ENCODE data around the gene S100A7.

The S100A7 gene

GRCh38 chr1:153475282-153475681 is 14.8 kb upstream of the S100A7 start:
- no peak overlapping the region for H2AFZ ChIP-seq (ENCODE audit: low read depth, low read length, severe bottlenecking)
- TF ChIP-seq CTCF (IDR thresholded peaks at IDR 0.05; ENCODE audit: insufficient read depth, low read length, poor library complexity, severe bottlenecking): no peak
- no peak for TF ChIP-seq EZH2phosphoT487 (conservative IDR thresholded peaks at IDR 0.05; ENCODE audit: low read length)
- H3K9me3 ChIP-seq (ENCODE audit: insufficient read depth, low read length): 0 out of 2 replicates have a peak, but pooled peaks cover 9% of the 10 kb centered on the region
- H3K9me2 ChIP-seq (replicated peaks; ENCODE audit: insufficient read depth, low read length): no peaks in the 10 kb centered on the region
- no peaks in the 10 kb centered on the region for H3K36me3 ChIP-seq (ENCODE audit: low read length)
- H4K20me1 ChIP-seq (ENCODE audit: low read depth, low read length): no peaks in the 10 kb centered on the region
- no peak overlapping the region for H3K4me2 ChIP-seq (ENCODE audit: low read depth, low read length, poor library complexity, severe bottlenecking)
- no peaks in the 10 kb centered on the region for H3F3A ChIP-seq (ENCODE audit: insufficient read depth)
- no peaks in the 10 kb centered on the region for H3K27me3 ChIP-seq (ENCODE audit: low read length)
- H3K4me3 ChIP-seq (ENCODE audit: insufficient read depth, low read length, poor library complexity, severe bottlenecking): no peak overlapping the region
- H3K9ac ChIP-seq (ENCODE audit: low read length): no peak overlapping the region
- H3K79me2 ChIP-seq (ENCODE audit: insufficient read depth, low read length): no peaks in the 10 kb centered on the region
- H3K27ac ChIP-seq (ENCODE audit: low read depth, low read length): no peak overlapping the region

- Histone ChIP-seq H3K4me2 (ENCODE audit: low read depth, low read length, poor library complexity, severe bottlenecking) (no peak overlapping the region), H3K79me2 (ENCODE audit: insufficient read depth, low read length) (no peaks in the 10 kb centered on the region), H3F3A (ENCODE audit: insufficient read depth) (no peaks in the 10 kb centered on the region), H3K9ac (ENCODE audit: low read length) (no peak overlapping the region), H3K27me3 (ENCODE audit: low read length) (no peaks in the 10 kb centered on the region), H3K9me2 (replicated peaks; ENCODE audit: insufficient read depth, low read length) (no peaks in the 10 kb centered on the region), H2AFZ (ENCODE audit: low read depth, low read length, severe bottlenecking) (no peak overlapping the region), H3K27ac (ENCODE audit: low read depth, low read length) (no peak overlapping the region), H4K20me1 (ENCODE audit: low read depth, low read length) (no peaks in the 10 kb centered on the region), H3K9me3 (ENCODE audit: insufficient read depth, low read length) (0 out of 2 replicates have a peak, but pooled peaks cover 9% of the 10 kb centered on the region), H3K36me3 (ENCODE audit: low read length) (no peaks in the 10 kb centered on the region), H3K4me3 (ENCODE audit: insufficient read depth, low read length, poor library complexity, severe bottlenecking) (no peak overlapping the region)
- TF ChIP-seq EZH2phosphoT487 (conservative IDR thresholded peaks at IDR 0.05; ENCODE audit: low read length) (no peak), CTCF (IDR thresholded peaks at IDR 0.05; ENCODE audit: insufficient read depth, low read length, poor library complexity, severe bottlenecking) (no peak)
These were observed 13.9 kb upstream of the S100A7 start for GRCh38 chr1:153474347-153474746.

- Histone ChIP-seq H3K27me3 (ENCODE audit: low read length) (no peaks in the 10 kb centered on the region), H3K27ac (ENCODE audit: low read depth, low read length) (no peak overlapping the region), H3F3A (ENCODE audit: insufficient read depth) (no peaks in the 10 kb centered on the region), H2AFZ (ENCODE audit: low read depth, low read length, severe bottlenecking) (no peak overlapping the region), H3K79me2 (ENCODE audit: insufficient read depth, low read length) (no peaks in the 10 kb centered on the region), H3K9ac (ENCODE audit: low read length) (no peak overlapping the region), H3K9me3 (ENCODE audit: insufficient read depth, low read length) (0 out of 2 replicates have a peak, but pooled peaks cover 9% of the 10 kb centered on the region), H4K20me1 (ENCODE audit: low read depth, low read length) (no peaks in the 10 kb centered on the region), H3K9me2 (replicated peaks; ENCODE audit: insufficient read depth, low read length) (no peaks in the 10 kb centered on the region), H3K36me3 (ENCODE audit: low read length) (no peaks in the 10 kb centered on the region), H3K4me3 (ENCODE audit: insufficient read depth, low read length, poor library complexity, severe bottlenecking) (no peak overlapping the region), H3K4me2 (ENCODE audit: low read depth, low read length, poor library complexity, severe bottlenecking) (no peak overlapping the region)
- TF ChIP-seq CTCF (IDR thresholded peaks at IDR 0.05; ENCODE audit: insufficient read depth, low read length, poor library complexity, severe bottlenecking) (no peak), EZH2phosphoT487 (conservative IDR thresholded peaks at IDR 0.05; ENCODE audit: low read length) (no peak)
These were observed 10.3 kb upstream of the S100A7 start for GRCh38 chr1:153470707-153471106.

Measured in SU-DHL-6 (cell line).